Suppressor macrophage treated with lipopolysaccharide for 4 hours (primary cell): ENCODE results near the gene DNPH1.
A peak's percentile ranks its signal among the peaks of the same experiment; 100 is the strongest.

Experiments used
- DNase-seq: peaks from one replicate; pipeline ENCODE4 v3.0.0-alpha.2; 2020

The DNPH1 gene

GRCh38 chr6:43211955-43212354 lies 17.3 kb downstream of the DNPH1 start:
- no peak for DNase-seq

GRCh38 chr6:43207286-43207685 lies 22.0 kb downstream of the DNPH1 start:
- no peak for DNase-seq

GRCh38 chr6:43205849-43206248 lies 23.4 kb downstream of the DNPH1 start:
- DNase-seq, result no peak

GRCh38 chr6:43204271-43205105 lies 24.8 kb downstream of the DNPH1 start:
- no peak for DNase-seq

- no peak for DNase-seq
Measured at GRCh38 chr6:43203718-43204095, 25.6 kb downstream of the DNPH1 start.

GRCh38 chr6:43203029-43203717 lies 26.1 kb downstream of the DNPH1 start:
- DNase-seq, result no peak

- no peak for DNase-seq
Measured at GRCh38 chr6:43202451-43202850, 26.8 kb downstream of the DNPH1 start.

GRCh38 chr6:43200541-43200940 lies 28.7 kb downstream of the DNPH1 start:
- no peak for DNase-seq

- no peak for DNase-seq
Measured at GRCh38 chr6:43199912-43200311, 29.4 kb downstream of the DNPH1 start.

- DNase-seq, result no peak
Measured at GRCh38 chr6:43196337-43196736, 32.9 kb downstream of the DNPH1 start.

- DNase-seq, result no peak
Measured at GRCh38 chr6:43193929-43194328, 35.4 kb downstream of the DNPH1 start.

GRCh38 chr6:43192911-43193310 lies 36.4 kb downstream of the DNPH1 start:
- no peak for DNase-seq

GRCh38 chr6:43189776-43190304 lies 39.4 kb downstream of the DNPH1 start:
- DNase-seq, result no peak

GRCh38 chr6:43188426-43188825 lies 40.9 kb downstream of the DNPH1 start:
- DNase-seq, result no peak

GRCh38 chr6:43187821-43188220 lies 41.5 kb downstream of the DNPH1 start:
- DNase-seq, result no peak

- DNase-seq, result no peak
Measured at GRCh38 chr6:43186706-43187105, 42.6 kb downstream of the DNPH1 start.

GRCh38 chr6:43186019-43186418 lies 43.3 kb downstream of the DNPH1 start:
- DNase-seq, result no peak

GRCh38 chr6:43185391-43185985 lies 43.8 kb downstream of the DNPH1 start:
- no peak for DNase-seq

- DNase-seq, result no peak
Measured at GRCh38 chr6:43184268-43184985, 44.9 kb downstream of the DNPH1 start.

- DNase-seq, result no peak
Measured at GRCh38 chr6:43183441-43183840, 45.8 kb downstream of the DNPH1 start.

- peak; percentile 85 for DNase-seq
Measured at GRCh38 chr6:43181942-43182860, 47.1 kb downstream of the DNPH1 start, which contains the start of gene CUL9. TSS of gene CUL9 (plus strand) at chr6:43182196. CDS start at chr6:43184311, 2,115 bp downstream.

GRCh38 chr6:43181621-43181941 lies 47.7 kb downstream of the DNPH1 start:
- no peak for DNase-seq
